ENCODE results near the gene CELF4. TPM values are rescaled to one million over a fixed set of nuclear protein-coding genes. Genes with fewer than 3 reads are reported as not detected.

Gene CELF4
- total and polyA plus RNA-seq, 10 of the 15 experiments (the other 5 are each of a cell fraction or from before 2014, with no cell fraction given), result 0.03 to 0.32 TPM; not detected in 8

GRCh38 chr18:37505321-37505720 lies 60.3 kb downstream of the CELF4 start (continued):
- TF ChIP-seq ETV6 (conservative IDR thresholded peaks at IDR 0.05 in 1 of 2, IDR thresholded peaks at IDR 0.05 in 1 of 2; ENCODE audit: borderline replicate concordance in 1 of 2, low read depth in 1 of 2) (no peak), SMAD1 (IDR thresholded peaks at IDR 0.05; ENCODE audit: low read depth, partially characterized antibody) (no peak), RFX5 (IDR thresholded peaks at IDR 0.05; ENCODE audit: low read depth, low read length) (no peak), ZNF207 (IDR thresholded peaks at IDR 0.05; ENCODE audit: borderline replicate concordance) (no peak), RELB (IDR thresholded peaks at IDR 0.05; ENCODE audit: low read depth) (no peak), ZSCAN29 (IDR thresholded peaks at IDR 0.05) (no peak), DPF2 (IDR thresholded peaks at IDR 0.05) (no peak), ESRRA (IDR thresholded peaks at IDR 0.05; ENCODE audit: low read length) (no peak), JUNB (IDR thresholded peaks at IDR 0.05) (no peak), KLF5 (IDR thresholded peaks at IDR 0.05; ENCODE audit: partially characterized antibody) (no peak), SRF (IDR thresholded peaks at IDR 0.05; ENCODE audit: low read depth in 2 of 2, low read length in 2 of 2) (no peak), RELA (IDR thresholded peaks at IDR 0.05; ENCODE audit: borderline replicate concordance, partially characterized antibody) (no peak), CBX3 (IDR thresholded peaks at IDR 0.05; ENCODE audit: borderline replicate concordance, low read depth) (no peak), TCF12 (IDR thresholded peaks at IDR 0.05; ENCODE audit: low read depth, low read length) (no peak)

DNA sequence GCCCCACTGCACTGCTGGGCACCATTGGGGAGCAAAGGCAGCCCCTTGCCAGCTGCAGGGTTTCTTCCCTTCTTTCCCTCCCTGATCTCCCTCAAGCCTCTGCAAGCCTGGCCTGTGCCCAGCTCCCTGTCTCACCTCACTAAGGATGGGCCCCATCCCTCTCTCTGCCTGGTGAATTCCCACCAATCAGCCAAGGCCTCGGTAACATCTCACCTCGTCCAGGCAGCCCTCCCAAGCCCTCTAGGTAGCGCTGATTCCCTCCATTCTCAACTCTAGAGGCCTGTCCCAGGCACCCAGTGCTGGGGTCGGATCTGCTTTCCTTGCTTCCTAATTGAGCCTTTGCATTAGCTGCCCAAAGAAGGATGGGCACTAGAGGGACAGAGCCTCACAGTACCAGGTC lies 63.0 kb downstream of the CELF4 start:
- Histone ChIP-seq H3K4me3 (no peak overlapping the region), H3K36me3 (ENCODE audit: control insufficient read depth in 2 of 2, insufficient read depth in 2 of 2, low read length in 1 of 2) (no peaks in the 10 kb centered on the region), H3K9ac (ENCODE audit: control insufficient read depth, insufficient read depth, low read length) (no peak overlapping the region), H2AFZ (ENCODE audit: control insufficient read depth, low read depth, low read length) (no peak overlapping the region), H4K20me1 (ENCODE audit: control insufficient read depth, insufficient read depth) (no peaks in the 10 kb centered on the region), H3K9me3 (replicated peaks; ENCODE audit: control insufficient read depth, insufficient read depth, low read length) (no peaks in the 10 kb centered on the region), H3K4me1 (ENCODE audit: control insufficient read depth, insufficient read depth, low read length) (no peaks in the 10 kb centered on the region), H3K4me2 (ENCODE audit: control insufficient read depth, insufficient read depth) (no peak overlapping the region), H3K27me3 (replicated peaks in 1 of 2; ENCODE audit: control insufficient read depth in 2 of 2, insufficient read depth in 2 of 2, low read length in 1 of 2) (peaks cover 4 to 6% of the 10 kb centered on the region in 2 experiments; a peak in 3 of 4 replicates), H3K27ac (ENCODE audit: control insufficient read depth, insufficient read depth) (no peak overlapping the region), H3K79me2 (ENCODE audit: control insufficient read depth, insufficient read depth, low read length) (no peaks in the 10 kb centered on the region)
- SMC1A ChIA-PET (ENCODE audit: uncharacterized antibody, unreplicated experiment), result no interaction called here
- no peak for DNase-seq (ENCODE audit: low read depth, low spot score)
- CTCF ChIA-PET, result no interaction called here
- RAD21 ChIA-PET (ENCODE audit: unreplicated experiment), result no interaction called here
- 15% methylated on average over 4 of the region's 4 CpGs for WGBS (ENCODE audit: insufficient coverage, insufficient replicate concordance, low lambda C conversion rate, missing lambda C conversion rate)
- BruUV-seq (replicated peaks), result no TSS peak
- in situ Hi-C loops (cut with MboI), result no loop called here
- POLR2A ChIA-PET, result no interaction called here
- no peak for FAIRE-seq
- intact Hi-C loops (cut with micrococcal nuclease; ENCODE audit: unreplicated experiment), result no loop called here
- ATAC-seq, result no peak
- TF ChIP-seq EZH2 (IDR thresholded peaks at IDR 0.05; ENCODE audit: borderline replicate concordance, control insufficient read depth, low read depth, low read length), result no peak
- no peak for TF ChIP-seq IKZF1 (conservative IDR thresholded peaks at IDR 0.05)
- no peak for TF ChIP-seq LARP7 (IDR thresholded peaks at IDR 0.05)
- no peak for TF ChIP-seq TBL1XR1 (IDR thresholded peaks at IDR 0.05; ENCODE audit: low read depth, low read length)
- no peak for TF ChIP-seq RFX5 (IDR thresholded peaks at IDR 0.05; ENCODE audit: low read depth, low read length)
- TF ChIP-seq ZBTB11 (CRISPR knock-in tag; IDR thresholded peaks at IDR 0.05), result no peak
- TF ChIP-seq, protein P1, sequence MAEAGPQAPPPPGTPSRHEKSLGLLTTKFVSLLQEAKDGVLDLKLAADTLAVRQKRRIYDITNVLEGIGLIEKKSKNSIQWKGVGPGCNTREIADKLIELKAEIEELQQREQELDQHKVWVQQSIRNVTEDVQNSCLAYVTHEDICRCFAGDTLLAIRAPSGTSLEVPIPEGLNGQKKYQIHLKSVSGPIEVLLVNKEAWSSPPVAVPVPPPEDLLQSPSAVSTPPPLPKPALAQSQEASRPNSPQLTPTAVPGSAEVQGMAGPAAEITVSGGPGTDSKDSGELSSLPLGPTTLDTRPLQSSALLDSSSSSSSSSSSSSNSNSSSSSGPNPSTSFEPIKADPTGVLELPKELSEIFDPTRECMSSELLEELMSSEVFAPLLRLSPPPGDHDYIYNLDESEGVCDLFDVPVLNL (IDR thresholded peaks at IDR 0.05; ENCODE audit: low read depth, low read length), result no peak

Measured in GM12878 (cell line).